Stimulated activated CD4-positive, alpha-beta T cell treated with anti-CD3 and anti-CD28 coated beads, Interleukin-4, amount 100 ng/mL, for 24 hours (primary cell): ENCODE measurements around the gene TDRKH.
A peak's percentile ranks its signal among the peaks of the same experiment; 100 is the strongest.
"Not testable (repeated sequence)": the region's sequence is repeated elsewhere in the genome, so short reads cannot be mapped to it uniquely, and the experiment has no call there.

Experiments used
- DNase-seq: peaks from one replicate; pipeline ENCODE4 v3.0.0-alpha.2; 2020

The TDRKH gene

DNA sequence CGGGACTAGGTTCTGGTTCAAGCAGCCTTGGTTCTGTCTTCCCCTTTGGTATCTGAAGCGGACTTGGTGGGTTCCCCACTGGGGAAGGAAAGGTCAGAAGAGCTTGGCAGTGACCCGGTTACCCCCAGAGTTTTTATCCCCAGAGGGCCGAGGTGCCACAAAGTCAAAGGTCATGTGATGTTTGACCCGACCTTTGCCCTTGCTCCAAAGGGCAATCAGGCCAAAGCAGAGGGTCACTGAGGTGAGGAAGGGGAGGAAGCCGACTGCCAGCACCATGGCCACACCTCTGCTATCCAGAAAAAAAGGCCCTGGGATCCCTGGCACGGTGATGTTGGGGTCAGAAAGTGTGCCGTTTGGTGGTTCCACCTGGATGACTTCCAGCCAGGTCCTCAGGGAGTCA, 10.5 kb upstream of the TDRKH start:
- no peak for DNase-seq

DNA sequence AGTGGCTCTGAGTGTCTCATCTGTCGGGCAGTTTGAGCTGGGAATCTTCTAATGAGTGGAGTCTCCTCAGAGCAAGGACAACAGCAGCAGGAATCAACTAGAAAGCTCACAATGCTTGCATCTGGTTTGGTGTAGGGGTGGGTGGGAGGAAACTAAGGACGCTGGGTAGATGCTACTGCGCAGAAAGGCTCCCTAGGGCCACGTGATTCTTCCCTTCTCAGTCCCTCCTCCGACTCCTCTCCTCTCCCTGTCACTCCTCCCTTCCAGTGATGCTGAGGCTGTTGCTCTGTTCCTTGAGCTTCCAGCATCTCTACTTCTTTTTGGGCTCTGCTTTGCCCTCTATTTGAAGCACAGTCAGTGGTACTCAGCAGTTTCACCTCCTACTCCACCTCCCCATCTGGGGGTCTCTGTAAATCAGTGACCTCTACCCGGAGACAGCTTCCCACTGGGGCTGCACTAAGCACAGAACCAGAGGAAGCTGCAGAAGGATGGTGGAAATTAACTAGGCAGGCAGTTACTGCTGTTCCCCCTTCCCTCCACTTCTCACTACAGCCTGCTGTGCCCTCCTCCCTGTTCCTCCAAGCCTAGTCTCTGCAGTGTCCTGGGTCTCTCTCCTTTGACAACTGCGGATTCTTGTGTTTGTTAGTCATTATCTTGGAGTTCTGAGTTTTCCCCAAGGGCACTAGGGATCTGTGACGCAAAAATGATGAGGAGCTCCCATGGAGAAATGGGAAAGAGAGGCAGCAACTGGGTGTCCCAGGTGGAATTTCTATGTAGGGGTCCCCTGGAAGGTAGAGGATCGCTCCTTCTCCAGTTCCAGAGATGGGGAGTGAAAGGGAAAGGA, 9.1 kb upstream of the TDRKH start:
- no peak for DNase-seq

DNA sequence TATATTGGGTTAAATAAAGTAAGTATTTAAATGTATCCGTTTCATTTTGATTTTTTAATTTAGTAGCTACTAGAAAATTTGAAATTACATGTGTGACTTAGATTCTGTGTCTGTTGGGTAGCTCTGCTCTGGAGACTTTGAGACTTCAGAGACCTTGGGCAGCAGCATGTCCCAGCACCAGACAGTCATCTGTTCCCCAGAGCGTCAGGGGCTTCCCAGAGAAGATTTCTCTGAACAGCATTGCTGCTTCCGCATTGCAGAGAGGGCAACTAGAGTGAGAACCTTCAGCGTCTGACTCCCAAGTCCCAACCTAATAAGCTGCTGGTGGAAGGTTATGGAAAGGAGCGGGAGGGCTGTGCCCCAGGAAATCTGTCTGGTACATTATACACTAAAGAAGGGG, 8.3 kb upstream of the TDRKH start:
- no peak for DNase-seq

DNA sequence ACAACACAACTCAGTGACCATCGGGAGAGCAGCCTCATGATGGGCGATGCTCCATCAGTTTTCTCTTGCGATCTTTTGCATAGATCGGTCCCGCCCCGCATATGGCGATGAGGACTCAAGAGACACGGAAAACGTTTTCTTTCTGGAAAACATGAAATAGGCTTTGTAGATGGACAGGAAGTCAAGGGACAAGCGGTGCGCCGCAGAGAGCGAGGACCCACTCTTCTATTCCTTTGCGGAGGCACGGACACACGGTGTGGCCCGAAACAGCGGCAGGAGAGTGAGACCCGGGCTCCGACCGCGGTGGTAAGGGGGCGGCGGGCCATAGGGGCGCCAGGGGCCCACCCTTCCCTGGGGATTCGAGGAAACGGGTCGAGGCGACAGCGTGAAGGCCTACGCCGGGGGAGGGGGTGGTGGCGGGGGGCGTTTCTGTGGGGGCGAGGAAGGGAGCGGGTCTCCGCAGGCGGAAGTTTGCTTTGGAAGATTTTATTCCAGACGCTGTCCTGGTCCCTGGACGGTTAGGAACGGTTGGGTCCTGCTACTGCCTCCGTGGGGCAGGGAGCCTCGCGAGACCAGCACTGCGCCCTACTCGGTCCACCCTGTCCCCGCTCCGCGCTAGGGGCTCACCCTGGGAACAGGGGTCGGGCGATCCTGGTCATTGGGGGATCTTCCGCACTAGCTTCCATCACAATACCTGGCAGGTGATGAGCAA, 796 bp upstream of the TDRKH start:
- no peak for DNase-seq

DNA sequence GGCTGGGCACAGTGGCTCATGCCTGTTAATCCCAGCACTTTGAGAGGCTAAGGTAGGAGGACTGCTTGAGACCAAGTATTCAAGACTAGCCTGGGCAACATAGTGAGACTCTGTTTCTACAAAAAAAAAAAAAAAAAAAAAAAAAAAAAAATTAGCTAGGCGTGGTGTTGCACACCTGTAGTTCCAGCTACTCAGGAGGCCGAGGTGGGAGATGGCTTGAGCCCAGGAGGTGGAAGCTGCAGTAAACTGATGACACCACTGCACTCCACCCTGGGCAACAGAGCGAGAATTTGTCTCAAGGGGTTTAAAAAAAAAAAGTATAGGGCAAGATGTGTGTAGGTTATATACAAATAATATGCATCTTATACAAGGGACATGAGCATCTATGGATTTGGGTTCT, 2.6 kb downstream of the TDRKH start:
- no peak for DNase-seq

DNA sequence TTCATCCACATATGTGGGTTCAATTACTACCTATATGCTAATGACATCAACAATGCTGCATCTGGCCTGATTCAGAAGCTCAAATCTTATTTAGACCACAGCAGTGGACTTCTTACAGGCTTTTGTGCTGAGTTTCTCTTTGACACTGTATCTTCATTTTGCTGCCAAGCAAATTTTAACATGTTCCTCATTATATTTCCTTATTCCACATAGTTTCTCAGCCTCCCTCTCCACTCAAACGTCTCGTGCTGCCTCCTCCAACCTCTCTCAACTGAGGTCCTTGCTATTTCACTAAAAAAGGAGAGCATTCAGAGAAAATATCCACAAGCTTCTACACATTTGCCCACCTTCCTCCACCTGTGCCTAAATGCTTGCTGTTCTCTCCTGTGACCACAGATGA, 6.5 kb downstream of the TDRKH start:
- DNase-seq, result no peak

DNA sequence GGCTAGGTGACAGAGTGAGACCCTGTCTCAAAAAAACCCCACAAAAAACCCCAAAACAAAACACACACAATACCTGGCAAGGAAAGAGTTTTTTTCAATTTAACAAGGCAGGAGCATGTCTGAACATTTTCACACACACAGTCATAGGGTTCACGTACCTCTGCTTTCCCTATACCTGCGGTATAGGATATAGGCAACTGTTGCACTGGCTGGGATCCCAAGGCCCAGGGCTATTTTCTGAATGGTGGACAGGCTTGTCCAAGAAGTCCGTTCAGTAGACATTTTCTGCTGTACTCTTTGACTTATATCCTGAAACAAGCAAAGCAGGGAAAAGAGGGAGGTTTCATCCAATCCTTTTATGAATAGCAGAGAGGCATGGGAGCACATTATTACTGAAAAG, 7.6 kb downstream of the TDRKH start:
- DNase-seq, result no peak

DNA sequence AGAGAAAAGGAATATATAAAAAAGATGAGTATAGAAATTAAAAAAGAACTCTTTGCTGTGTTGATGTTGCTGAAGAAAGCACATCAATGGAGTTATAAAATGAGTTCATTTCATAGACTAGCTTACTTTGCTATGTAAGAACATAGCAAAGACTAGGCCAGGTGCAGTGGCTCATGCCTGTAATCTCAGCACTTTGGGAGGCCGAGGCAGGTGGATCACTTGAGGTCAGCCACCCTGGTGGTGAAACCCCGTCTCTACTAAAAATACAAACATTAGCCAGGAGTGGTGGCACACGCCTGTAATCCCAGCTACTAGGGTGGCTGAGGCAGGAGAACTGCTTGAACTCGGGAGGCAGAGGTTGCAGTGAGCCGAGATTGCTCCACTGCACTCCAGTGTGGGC, 8.3 kb downstream of the TDRKH start:
- DNase-seq, result not testable (repeated sequence)

DNA sequence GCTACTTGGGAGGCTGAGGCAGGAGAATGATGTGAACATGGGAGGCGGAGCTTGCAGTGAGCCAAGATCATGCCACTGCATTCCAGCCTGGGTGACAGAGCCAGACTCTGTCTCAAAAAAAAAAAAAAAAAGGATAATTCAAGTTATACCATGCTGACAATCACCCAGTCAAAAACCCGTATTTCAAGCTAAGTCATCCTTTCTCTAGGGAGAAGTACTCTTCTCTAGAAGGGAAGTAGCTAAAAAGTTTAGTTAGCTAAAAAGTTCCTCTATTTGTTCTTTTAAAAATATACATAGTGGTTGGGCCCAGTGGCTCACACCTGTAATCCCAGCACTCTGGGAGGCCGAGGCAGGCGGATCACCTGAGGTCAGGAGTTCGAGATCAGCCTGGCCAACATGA, 9.6 kb downstream of the TDRKH start:
- not testable (repeated sequence) for DNase-seq

DNA sequence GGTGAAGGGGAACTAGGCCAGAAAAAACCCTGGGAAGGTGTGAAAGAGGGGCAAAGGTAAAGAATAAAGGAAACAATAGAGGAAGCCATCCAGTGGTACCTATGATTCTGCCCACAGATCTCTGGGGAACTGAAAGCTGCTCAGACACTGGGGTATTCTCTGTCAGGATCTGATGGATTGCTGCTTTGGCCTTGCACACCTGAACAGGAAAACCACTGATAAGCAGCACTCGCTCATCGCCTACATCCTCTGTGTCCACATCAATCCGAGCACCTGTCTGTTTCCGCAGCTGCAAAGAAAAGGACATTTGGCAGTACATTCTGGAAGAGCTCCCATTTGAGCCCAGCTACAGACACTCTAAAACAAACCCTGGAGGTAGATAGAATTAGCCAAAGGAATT, 10.4 kb downstream of the TDRKH start:
- DNase-seq, result no peak

DNA sequence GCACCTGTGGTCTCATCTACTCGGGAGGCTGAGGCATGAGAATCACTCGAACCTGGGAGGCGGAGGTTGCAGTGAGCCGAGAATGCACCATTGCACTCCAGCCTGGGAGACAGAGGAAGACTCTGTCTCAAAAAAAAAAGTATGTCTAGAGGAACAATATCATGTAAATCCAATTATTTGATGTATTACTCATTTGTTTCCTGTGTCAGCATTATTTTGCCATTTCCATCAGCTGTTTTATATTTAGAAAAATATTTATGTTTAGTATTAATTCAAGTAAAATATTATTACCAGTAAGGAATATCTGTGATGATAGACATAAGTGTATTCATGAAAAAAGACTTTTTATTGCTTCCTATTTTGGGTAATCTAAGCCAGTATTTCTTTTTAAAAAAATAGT, 13.0 kb downstream of the TDRKH start:
- no peak for DNase-seq

DNA sequence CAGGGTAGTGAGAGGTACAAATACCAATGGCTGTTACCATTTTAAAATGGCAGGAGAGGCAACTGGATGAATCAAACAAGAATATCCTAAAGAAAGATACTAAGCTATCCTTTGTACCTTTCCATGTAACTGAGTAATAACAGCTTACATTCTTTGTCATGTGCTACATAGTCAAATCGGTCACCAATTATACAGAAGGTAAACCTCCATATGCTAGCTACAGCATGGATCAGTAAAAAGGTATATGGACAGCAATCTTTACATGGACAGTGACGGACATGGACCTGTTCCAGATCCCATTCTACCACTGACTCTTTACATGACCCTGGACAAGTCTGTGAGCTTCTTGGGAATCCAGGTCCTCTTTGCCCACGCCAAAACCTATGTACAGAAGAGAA, 13.6 kb downstream of the TDRKH start:
- no peak for DNase-seq

DNA sequence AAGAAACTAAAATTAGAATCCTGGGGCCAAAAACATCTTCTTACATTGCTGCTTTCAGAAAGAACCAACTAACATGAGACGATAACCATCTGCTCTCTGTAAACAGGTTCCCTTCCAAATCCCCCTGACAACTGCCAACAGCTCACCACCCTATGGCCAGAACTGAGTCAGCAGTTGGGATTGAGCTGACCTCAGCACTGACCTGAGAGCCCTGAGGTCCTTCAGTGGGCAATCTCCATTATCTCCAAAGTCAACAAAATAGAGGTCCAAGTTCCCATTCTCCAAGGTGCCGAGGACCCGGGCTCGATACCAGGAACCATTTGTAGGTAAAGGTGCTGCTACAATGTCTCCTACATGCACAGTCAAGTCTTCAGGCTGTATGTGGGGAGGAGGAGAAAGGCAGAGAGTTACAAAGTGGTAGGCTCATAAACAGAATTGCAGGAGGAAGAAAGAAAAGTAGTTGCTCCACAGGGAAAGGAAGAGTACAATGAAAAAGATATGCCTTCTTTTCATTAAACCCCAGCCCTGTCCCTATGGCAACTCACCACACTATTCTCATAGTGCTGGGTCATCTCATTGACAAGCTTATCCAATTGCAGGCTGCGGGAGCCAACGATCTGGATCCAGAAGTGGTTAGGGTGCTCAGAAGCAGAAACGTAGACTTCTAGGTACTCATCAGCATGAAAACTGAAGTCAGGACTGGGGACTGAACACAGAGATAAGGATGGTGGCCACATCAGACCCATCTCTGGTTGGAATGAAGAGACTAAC, 14.2 kb downstream of the TDRKH start:
- DNase-seq, result no peak

DNA sequence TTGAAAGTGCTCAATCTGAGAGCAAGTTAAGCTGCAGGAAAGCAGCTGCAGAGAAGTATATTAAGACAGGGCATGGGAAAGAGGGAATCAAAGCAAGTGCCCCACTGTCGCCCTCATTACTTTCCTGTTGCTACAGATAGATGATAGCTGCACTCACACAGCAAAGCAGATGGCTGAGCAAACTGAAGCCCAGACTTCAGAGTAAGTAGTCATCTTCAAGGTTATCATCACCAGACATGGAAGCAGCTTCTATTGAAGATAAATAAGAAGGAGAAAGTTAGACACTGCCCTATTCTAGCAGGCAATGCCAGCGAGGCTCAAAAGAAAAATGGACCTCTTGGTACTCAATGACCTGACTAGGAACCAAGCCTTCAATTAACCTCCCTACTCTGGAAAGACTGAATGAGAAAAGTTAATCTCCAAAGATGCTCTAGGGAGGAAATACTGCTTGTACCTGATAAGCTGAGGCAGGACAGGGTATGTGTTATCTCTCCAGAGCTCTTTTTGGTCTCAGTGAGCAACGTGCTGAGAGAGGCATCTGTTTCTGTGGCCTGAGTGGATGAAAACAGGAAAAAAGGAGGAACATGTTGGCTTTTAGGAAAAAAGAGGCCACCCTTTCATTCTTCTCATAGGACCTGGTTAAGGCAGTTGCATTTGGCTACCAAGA, 15.9 kb downstream of the TDRKH start:
- no peak for DNase-seq

DNA sequence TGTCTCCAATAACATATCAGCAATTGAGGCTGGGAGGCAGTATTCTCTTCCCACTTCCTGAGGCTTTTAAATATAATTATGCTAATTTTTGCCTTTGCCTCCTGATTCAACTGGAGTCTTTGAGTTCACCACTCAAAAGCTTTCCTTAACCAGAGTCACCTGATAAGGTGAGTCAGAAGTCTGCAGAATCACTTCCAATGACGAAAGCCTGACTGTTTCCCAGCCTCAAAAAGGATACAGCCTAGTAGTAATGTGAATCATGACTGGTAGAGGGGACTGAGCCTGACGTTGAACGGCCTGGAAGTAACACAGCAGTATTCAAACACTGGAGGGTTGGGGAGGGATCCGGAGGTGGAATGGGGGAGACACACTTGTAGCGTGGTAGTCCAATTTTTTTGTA, 16.6 kb downstream of the TDRKH start:
- no peak for DNase-seq

DNA sequence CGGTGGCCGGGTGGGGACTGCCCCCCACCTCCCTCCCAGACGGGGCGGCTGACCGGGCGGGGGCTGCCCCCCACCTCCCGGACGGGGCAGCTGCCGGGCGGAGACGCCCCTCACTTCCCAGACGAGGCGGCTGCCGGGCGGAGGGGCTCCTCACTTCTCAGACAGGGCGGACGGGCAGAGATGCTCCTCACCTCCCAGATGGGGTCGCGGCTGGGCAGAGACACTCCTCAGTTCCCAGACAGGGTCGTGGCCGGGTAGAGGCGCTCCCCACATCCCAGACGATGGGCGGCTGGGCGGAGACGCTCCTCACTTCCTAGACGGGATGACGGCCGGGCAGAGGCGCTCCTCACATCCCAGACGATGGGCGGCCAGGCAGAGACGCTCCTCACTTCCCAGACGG, 21.0 kb downstream of the TDRKH start:
- DNase-seq, result not testable (repeated sequence)

DNA sequence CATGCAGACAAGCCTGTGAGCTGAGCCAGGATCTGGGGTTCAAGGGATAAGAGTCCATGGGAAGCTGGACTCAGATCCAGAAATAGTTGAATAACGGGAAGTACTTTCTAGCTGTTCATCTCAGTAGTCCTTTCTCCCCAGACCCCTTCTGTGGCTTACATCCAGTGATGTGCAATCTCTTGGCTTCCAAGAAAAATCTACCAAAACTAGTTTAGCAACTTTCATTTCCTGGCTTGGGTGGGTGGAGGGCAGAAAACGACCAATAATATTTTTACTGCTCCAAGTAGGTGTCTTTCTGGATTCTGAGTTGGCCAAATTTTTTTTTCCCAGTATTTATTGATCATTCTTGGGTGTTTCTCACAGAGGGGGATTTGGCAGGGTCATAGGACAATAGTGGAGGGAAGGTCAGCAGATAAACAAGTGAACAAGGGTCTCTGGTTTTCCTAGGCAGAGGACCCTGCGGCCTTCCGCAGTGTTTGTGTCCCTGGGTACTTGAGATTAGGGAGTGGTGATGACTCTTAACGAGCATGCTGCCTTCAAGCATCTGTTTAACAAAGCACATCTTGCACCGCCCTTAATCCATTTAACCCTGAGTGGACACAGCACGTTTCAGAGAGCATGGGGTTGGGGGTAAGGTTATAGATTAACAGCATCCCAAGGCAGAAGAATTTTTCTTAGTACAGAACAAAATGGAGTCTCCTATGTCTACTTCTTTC, 21.8 kb downstream of the TDRKH start:
- DNase-seq, result not testable (repeated sequence)

DNA sequence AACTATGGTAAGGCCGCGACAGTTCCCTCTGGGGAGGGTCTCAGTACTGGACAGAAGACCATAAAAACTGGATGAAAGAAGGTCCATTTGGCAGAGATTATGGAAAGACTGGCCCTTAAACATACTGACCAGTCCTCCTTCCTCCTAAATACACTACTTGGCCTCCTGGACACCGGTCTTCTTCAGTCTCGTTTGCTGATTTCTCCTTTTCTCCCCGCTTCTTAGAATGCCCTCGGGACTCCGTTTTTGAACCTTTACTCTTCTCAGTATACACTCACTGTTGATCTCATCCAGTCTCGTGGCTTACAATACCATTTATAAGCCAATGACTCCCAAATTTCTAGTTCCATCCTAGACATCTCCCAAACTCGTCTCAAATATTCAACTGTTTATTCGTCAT, 26.3 kb downstream of the TDRKH start:
- DNase-seq, result no peak

DNA sequence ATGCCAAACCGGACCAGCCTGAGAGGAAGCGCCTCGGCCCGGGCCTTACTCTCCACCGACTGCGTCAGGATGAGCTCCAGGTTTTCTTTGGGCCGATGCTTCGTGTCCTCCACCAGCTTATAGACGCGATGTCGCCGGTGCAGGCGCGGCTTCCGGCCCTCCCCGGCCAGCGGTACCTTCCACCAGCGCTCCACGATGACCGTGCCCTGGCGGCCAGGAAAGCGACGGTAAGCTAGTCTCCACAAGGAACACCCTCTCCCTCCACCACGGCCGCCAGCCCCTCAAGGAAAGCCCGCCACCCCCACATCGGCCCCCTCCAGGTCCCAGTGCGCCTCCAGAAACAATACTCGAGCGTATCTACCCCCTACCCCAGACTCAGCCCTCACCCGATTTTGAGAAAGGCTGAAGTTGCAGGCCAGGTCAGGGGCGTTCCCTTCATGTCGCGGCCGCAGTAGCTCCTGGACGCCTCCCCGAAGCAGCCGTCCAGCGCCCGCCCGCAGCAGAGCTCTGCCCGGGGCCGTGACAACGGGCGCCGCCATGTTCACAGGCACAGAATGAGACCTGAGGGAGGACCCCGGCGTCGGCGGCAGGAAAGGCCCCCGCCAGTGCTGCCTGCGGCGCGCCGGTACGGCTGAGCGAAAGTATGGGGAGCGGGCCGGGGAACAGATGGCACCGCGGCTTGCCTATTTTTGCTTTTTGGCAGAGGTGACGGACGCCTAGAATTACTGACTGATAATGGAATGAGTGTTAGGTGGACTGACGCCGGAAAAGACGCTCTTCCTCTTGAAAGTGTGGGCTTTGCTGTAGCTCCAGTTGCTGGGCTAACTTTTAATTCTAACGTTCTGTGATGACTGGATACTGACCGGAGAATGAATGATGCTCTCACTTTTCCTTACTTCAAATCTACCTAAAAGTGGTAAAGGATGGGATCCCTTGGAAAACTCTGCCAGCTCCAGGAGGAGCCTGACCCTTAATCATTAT, 27.1 kb downstream of the TDRKH start, which contains the start of gene MRPL9:
Gene MRPL9, minus strand, starts transcription at position 556 of the 981 bp plus-strand sequence. Its CDS starts 17 bp downstream, at position 539.
- DNase-seq, result peak; percentile 87

DNA sequence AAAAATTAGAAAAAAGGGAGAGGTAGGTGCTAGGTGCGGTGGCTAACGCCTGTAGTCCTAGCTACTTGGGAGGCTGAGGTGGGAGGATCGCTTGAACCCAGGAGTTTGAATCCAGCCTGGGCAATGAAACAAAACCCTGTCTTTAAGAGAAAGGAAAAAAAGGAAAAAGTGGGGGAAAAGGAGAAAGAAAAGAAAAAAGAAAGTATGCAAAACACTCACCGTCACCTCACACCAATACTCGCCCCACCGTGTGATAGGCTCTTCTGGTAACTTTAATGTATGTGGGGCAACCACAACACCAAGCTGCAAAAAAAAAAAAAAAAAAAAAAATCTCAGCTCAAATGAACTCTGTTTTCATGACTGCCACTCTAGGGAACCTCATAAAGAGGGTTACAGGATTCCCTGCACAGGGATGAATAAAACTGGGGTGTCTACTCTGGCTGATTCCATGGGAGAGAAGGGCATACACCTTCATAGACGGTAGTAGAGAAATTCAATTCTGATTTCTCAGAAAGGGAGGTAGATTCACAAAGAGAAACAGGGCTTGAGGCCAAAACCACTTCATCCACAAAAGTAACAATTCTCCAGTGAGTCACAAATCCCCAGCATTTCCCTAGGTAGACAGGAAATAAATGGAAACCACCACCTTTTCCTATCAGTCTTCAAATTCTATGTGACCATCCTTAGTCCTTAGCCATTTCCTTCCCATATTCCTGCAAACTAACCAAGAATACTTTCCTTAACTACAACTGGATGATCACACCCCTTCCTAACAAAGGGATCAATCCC, 29.5 kb downstream of the TDRKH start:
- no peak for DNase-seq
